Stimulated activated naive CD8-positive, alpha-beta T cell treated with anti-CD3 and anti-CD28 coated beads, Interleukin-15, Interleukin-2, amounts not matched to agents 100 U/mL and 50 U/mL, for 24 hours (primary cell): ENCODE measurements around the gene ZNF225.
"Not testable (repeated sequence)": the region's sequence is repeated elsewhere in the genome, so short reads cannot be mapped to it uniquely, and the experiment has no call there.

ENCODE experiments used
- ATAC-seq: fragments of 150-1000 bp; cut with Tn5 transposase; one replicate; pipeline ENCODE4 v1.10.0; 2021
- DNase-seq: peaks from one replicate; pipeline ENCODE4 v3.0.0; 2021

ZNF225 gene

DNA sequence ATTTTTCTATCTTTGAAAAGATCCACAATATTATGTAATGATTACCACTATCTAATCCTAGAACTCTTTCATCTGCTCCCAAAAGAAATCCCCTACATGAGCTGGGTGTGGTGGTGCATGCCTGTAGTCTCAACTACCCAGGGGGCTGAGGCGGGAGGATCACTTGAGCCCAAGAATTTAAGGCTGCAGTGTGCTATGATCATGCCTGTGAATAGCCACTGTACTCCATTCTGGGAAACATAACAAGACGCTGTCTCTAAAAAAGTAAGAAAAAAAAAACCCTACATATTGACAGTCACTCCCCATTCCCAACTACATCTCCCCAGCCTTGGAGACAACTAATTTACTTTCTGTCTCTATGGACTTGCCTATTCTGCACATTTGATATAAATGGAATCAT is 50.6 kb downstream of the ZNF225 start:
- ATAC-seq (no peak), DNase-seq (no peak)

DNA sequence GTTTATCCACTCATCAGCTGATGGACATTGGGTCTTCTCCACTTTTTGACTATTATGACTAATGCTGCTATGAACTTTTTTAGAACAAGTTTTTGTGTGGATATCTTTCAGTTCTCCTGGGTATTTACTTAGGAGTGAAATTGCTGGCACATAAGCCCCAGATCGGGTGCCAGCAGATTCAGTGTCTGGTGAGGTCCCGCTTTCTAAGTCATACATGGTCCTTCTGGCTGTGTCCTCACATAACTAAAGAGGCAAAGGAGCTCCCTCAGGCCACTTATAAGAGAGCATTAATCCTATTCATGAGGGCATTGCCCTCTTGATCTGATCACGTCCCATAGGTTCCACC is 51.1 kb downstream of the ZNF225 start:
- ATAC-seq (no peak), DNase-seq (no peak)

- DNase-seq (peak; percentile 77), ATAC-seq (peak; percentile 90)
These were observed 51.7 kb downstream of the ZNF225 start, which contains the start of gene ZNF226 for GRCh38 chr19:44164673-44165512. Gene ZNF226, plus strand, starts transcription at chr19:44165100. Its CDS starts 4,981 bp downstream, at chr19:44170081.

GRCh38 chr19:44170660-44171059 is 57.5 kb downstream of the ZNF225 start:
- ATAC-seq, DNase-seq: not testable (repeated sequence)

DNA sequence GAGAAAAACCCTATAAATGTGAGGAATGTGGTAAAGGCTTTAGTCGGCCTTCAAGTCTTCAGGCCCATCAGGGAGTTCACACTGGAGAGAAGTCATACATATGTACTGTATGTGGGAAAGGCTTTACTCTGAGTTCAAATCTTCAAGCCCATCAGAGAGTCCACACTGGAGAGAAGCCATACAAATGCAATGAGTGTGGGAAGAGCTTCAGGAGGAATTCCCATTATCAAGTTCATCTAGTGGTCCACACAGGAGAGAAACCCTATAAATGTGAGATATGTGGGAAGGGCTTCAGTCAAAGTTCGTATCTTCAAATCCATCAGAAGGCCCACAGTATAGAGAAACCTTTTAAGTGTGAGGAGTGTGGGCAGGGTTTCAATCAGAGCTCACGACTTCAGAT is 63.4 kb downstream of the ZNF225 start:
- ATAC-seq (no peak), DNase-seq (no peak)

DNA sequence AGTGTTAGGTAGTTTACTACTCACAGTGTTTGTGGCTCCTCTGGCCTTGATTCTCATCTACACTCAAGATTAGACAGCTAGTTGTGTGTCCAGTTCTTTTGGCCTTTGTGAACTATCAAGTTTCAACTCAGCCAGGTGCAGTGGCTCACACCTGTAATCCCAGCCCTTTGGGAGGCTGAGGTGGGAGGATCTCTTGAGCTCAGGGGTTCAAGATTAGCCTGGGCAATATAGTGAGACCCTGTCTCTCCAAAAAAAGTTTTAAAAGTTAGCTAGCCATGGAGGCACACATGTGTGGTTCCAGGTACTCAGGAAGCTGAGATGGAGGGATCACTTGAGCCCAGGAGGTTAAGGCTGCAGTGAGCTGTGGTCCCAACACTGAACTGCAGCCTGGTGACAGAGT is 67.8 kb downstream of the ZNF225 start:
- ATAC-seq (no peak), DNase-seq (no peak)

DNA sequence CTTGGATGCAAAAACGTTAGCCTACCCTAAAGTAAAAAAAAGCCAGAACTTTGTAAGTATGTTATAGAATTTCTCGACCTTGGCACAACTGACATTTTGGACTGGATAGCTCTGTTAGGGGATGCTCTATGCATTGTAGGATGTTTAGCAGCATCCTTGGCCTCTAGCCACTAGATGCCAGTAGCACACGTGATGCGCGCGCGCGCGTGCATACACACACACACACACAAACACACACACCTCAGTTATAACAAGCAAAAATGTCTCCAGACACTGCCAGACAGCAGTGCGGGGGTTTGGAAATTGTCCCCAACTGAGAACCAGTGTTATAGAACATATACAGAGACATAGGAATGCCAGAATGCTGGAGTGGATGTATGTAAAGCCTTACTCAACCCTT is 68.9 kb downstream of the ZNF225 start:
- no peak for ATAC-seq
- DNase-seq = no peak
